A204.1 (cell line): ENCODE measurements around the gene POGZ.

Experiments used
- FAIRE-seq: peaks from 2 replicates; lab custom pipeline; 2012; peaks lifted over from hg19 to GRCh38; lab: Jason Lieb, UNC

The POGZ gene

GRCh38 chr1:151372058-151372934 is 87.0 kb downstream of the POGZ start, which contains the start of gene SELENBP1:
Gene SELENBP1 (minus strand): TSS chr1:151372705. CDS start chr1:151372641, 64 bp downstream.
- FAIRE-seq, result no peak

GRCh38 chr1:151371370-151372057 is 87.8 kb downstream of the POGZ start:
- FAIRE-seq, result no peak

GRCh38 chr1:151370211-151370911 is 88.9 kb downstream of the POGZ start:
- no peak for FAIRE-seq

GRCh38 chr1:151369621-151370048 is 89.7 kb downstream of the POGZ start:
- no peak for FAIRE-seq

GRCh38 chr1:151369302-151369610 is 90.0 kb downstream of the POGZ start:
- FAIRE-seq, result no peak

- FAIRE-seq, result no peak
These were observed 90.6 kb downstream of the POGZ start for GRCh38 chr1:151368393-151369301.

GRCh38 chr1:151367658-151368392 is 91.5 kb downstream of the POGZ start:
- FAIRE-seq, result no peak

GRCh38 chr1:151364996-151365395 is 94.3 kb downstream of the POGZ start:
- no peak for FAIRE-seq

GRCh38 chr1:151362308-151363155 is 96.8 kb downstream of the POGZ start:
- no peak for FAIRE-seq

- FAIRE-seq, result no peak
These were observed 97.4 kb downstream of the POGZ start for GRCh38 chr1:151361883-151362282.

GRCh38 chr1:151356696-151357095 is 102.6 kb downstream of the POGZ start:
- FAIRE-seq, result no peak
